ENCODE results near the gene MT1E.
"Not testable (repeated sequence)": the region's sequence is repeated elsewhere in the genome, so short reads cannot be mapped to it uniquely, and the experiment has no call there.

MT1E gene

GRCh38 chr16:56672761-56673536 lies 47.4 kb downstream of the MT1E start:
- no peak for DNase-seq (ENCODE audit: low spot score)

- no peak for DNase-seq (ENCODE audit: low spot score)
Observed at GRCh38 chr16:56673921-56674320, 48.3 kb downstream of the MT1E start.

GRCh38 chr16:56674570-56674969 lies 49.0 kb downstream of the MT1E start:
- DNase-seq (ENCODE audit: low spot score), result not testable (repeated sequence)

- DNase-seq (ENCODE audit: low spot score), result peak; percentile 26
Observed at GRCh38 chr16:56675685-56676210, 50.2 kb downstream of the MT1E start.
